HepG2 (cell line): Measurements from ENCODE around the gene HIPK2. TPM values are rescaled to one million over a fixed set of nuclear protein-coding genes. Genes with fewer than 3 reads are reported as not detected.

Experiments
- ATF7 ChIP-seq, 2 experiments: fragments of 450-650 bp in 1 of 2; sonication (generic) in 1 of 2; formaldehyde crosslinking in 1 of 2; IDR thresholded peaks; 2 replicates each; pipeline versions ENCODE4 v1.4.0 to v1.6.1; 2016 to 2020; ENCODE audit warnings: antibody characterized with exemption in 1 of 2, mild to moderate bottlenecking in 1 of 2, missing genetic modification reagents in 1 of 2
- CBFB ChIP-seq: sonication (generic); formaldehyde crosslinking; IDR thresholded peaks from 2 replicates; pipeline ENCODE4 v1.4.0; 2020; ENCODE audit warnings: missing genetic modification reagents
- CC2D1A ChIP-seq: sonication (generic); formaldehyde crosslinking; IDR thresholded peaks from 2 replicates; pipeline ENCODE4 v1.8.1; 2023; ENCODE audit warnings: mild to moderate bottlenecking, missing genetic modification reagents
- CREM ChIP-seq, 2 experiments: sonication (generic) in 1 of 2; formaldehyde crosslinking in 1 of 2; IDR thresholded peaks; 2 replicates each; pipeline versions ENCODE4 v1.4.0 to v1.6.1; 2016 to 2020; ENCODE audit warnings: antibody characterized with exemption in 1 of 2, mild to moderate bottlenecking in 1 of 2, missing genetic modification reagents in 1 of 2
- GATAD1 ChIP-seq: IDR thresholded peaks from 2 replicates; pipeline ENCODE4 v1.6.1; 2016; ENCODE audit warnings: missing genetic modification reagents, missing compliant biosample characterization
- HOXA7 ChIP-seq: sonication (generic); formaldehyde crosslinking; IDR thresholded peaks from 2 replicates; pipeline ENCODE4 v1.8.1; 2022; ENCODE audit warnings: mild to moderate bottlenecking, missing genetic modification reagents, moderate library complexity
- JARID2 ChIP-seq: sonication (generic); formaldehyde crosslinking; IDR thresholded peaks from 2 replicates; pipeline ENCODE4 v1.8.1; 2023; ENCODE audit warnings: missing genetic modification reagents, inconsistent platforms; ENCODE audit not compliant: insufficient replicate concordance
- KLF16 ChIP-seq, 2 experiments: sonication (generic) in 1 of 2; formaldehyde crosslinking in 1 of 2; IDR thresholded peaks; 2 replicates each; pipeline versions ENCODE4 v1.6.1 to v1.8.0; 2016 to 2023; ENCODE audit warnings: missing genetic modification reagents in 2 of 2, missing compliant biosample characterization in 1 of 2
- KMT2A ChIP-seq: sonication (generic); formaldehyde crosslinking; IDR thresholded peaks from 2 replicates; pipeline ENCODE4 v1.4.0; 2020; ENCODE audit warnings: missing genetic modification reagents
- LRRFIP1 ChIP-seq: sonication (generic); formaldehyde crosslinking; conservative IDR thresholded peaks from 2 replicates; pipeline ENCODE4 v1.4.0; 2020; ENCODE audit warnings: missing genetic modification reagents
- PREB ChIP-seq: sonication (generic); formaldehyde crosslinking; IDR thresholded peaks from 2 replicates; pipeline ENCODE4 v1.4.0; 2020; ENCODE audit warnings: missing genetic modification reagents
- PRMT3 ChIP-seq: sonication (generic); formaldehyde crosslinking; IDR thresholded peaks from 2 replicates; pipeline ENCODE4 v1.8.1; 2022; ENCODE audit warnings: low read depth, mild to moderate bottlenecking, moderate library complexity, missing genetic modification reagents, borderline replicate concordance
- SNAPC5 ChIP-seq: sonication (generic); formaldehyde crosslinking; IDR thresholded peaks from 2 replicates; pipeline ENCODE4 v1.8.1; 2023; ENCODE audit warnings: mild to moderate bottlenecking, missing genetic modification reagents, borderline replicate concordance
- STAT5B ChIP-seq: sonication (generic); formaldehyde crosslinking; IDR thresholded peaks from 2 replicates; pipeline ENCODE4 v1.4.0; 2020; ENCODE audit warnings: missing genetic modification reagents
- TBL1XR1 ChIP-seq: fragments of 150-350 bp; IDR thresholded peaks from 2 replicates; pipeline ENCODE4 v1.6.1; 2014; ENCODE audit warnings: borderline replicate concordance, low read length; ENCODE audit not compliant: partially characterized antibody
- TBP ChIP-seq: sonication (generic); formaldehyde crosslinking; IDR thresholded peaks from 2 replicates; pipeline ENCODE4 v1.5.0; 2020; ENCODE audit warnings: missing genetic modification reagents
- TGIF2 ChIP-seq: IDR thresholded peaks from 2 replicates; pipeline ENCODE4 v1.6.1; 2016; ENCODE audit warnings: control low read depth, missing compliant biosample characterization
- U2AF2 ChIP-seq: fragments of 200-400 bp; formaldehyde crosslinking; IDR thresholded peaks from 2 replicates; pipeline ENCODE4 v1.6.1; 2017; ENCODE audit warnings: low read depth, mild to moderate bottlenecking, low read length
- ZNF280D ChIP-seq: sonication (generic); formaldehyde crosslinking; IDR thresholded peaks from 2 replicates; pipeline ENCODE4 v1.5.1; 2020; ENCODE audit warnings: mild to moderate bottlenecking, missing genetic modification reagents
- ZNF496 ChIP-seq: sonication (generic); formaldehyde crosslinking; IDR thresholded peaks from 2 replicates; pipeline ENCODE4 v1.8.1; 2023; ENCODE audit warnings: mild to moderate bottlenecking, moderate library complexity, missing genetic modification reagents; ENCODE audit not compliant: insufficient replicate concordance
- ZNF549 ChIP-seq: sonication (generic); formaldehyde crosslinking; IDR thresholded peaks from 2 replicates; pipeline ENCODE4 v1.5.0; 2020; ENCODE audit warnings: missing genetic modification reagents
- ZNF619 ChIP-seq: sonication (generic); formaldehyde crosslinking; IDR thresholded peaks from 2 replicates; pipeline ENCODE4 v1.4.0; 2020; ENCODE audit warnings: mild to moderate bottlenecking, missing genetic modification reagents
- ZNF777 ChIP-seq: sonication (generic); formaldehyde crosslinking; IDR thresholded peaks from 2 replicates; pipeline ENCODE4 v1.4.0; 2020; ENCODE audit warnings: missing genetic modification reagents
- polyA plus RNA-seq, 8 experiments: library from polyadenylated mRNA; depleted of rRNA in 3 of 8; stranded (reverse) in 7 of 8; unstranded in 1 of 8; fragments of >200 nt; fragmentation: Illumina TruSeq in 4 of 8; extraction: Trizol in 4 of 8; gene quantifications; 2 replicates each; pipeline versions ENCODE4 v1.2.1 to v1.2.3, GENCODE V29; 2011 to 2016; ENCODE audit warnings: low read depth in 4 of 8, missing spikeins in 1 of 8, mixed read lengths in 1 of 8; ENCODE audit not compliant: insufficient read depth in 1 of 8
- total RNA-seq, 5 experiments: library from RNA; depleted of rRNA; stranded (reverse); fragments of >200 nt; fragmentation: Illumina TruSeq; extraction: Trizol; gene quantifications; 2 replicates each; pipeline ENCODE4 v1.2.3, GENCODE V29; 2016; ENCODE audit warnings: low read depth in 1 of 5

The HIPK2 gene
- total and polyA plus RNA-seq, 2 of the 13 experiments (the other 11 are each of a cell fraction or from before 2014, with no cell fraction given) = 14.4 to 20.2 TPM

GRCh38 chr7:139777948-139778841, at the start of gene HIPK2 (continued):
- no peak for TF ChIP-seq ZNF496 (CRISPR knock-in tag)
- TF ChIP-seq HOXA7 (CRISPR knock-in tag) = no peak
- TF ChIP-seq CBFB = no peak
- TF ChIP-seq ZNF280D (CRISPR knock-in tag) = no peak
- TF ChIP-seq PREB (CRISPR knock-in tag) = no peak
- TF ChIP-seq GATAD1 = no peak
- no peak for TF ChIP-seq PRMT3 (CRISPR knock-in tag)
- no peak for TF ChIP-seq TGIF2 (CRISPR knock-in tag)
- TF ChIP-seq KMT2A (CRISPR knock-in tag) = 0 out of 2 replicates have a peak, but pooled peaks have one; percentile 22
- TF ChIP-seq ATF7 (IDR thresholded peaks at IDR 0.05) = no peak
- TF ChIP-seq ATF7 (CRISPR knock-in tag; IDR thresholded peaks at IDR 0.05) = no peak
- TF ChIP-seq STAT5B (CRISPR knock-in tag) = no peak
- TF ChIP-seq CREM (IDR thresholded peaks at IDR 0.05) = no peak
- no peak for TF ChIP-seq CREM (CRISPR knock-in tag; IDR thresholded peaks at IDR 0.05)
- TF ChIP-seq CC2D1A (CRISPR knock-in tag) = no peak
- no peak for TF ChIP-seq ZNF549 (CRISPR knock-in tag)
- TF ChIP-seq KLF16 (CRISPR knock-in tag; IDR thresholded peaks at IDR 0.05) = peak in 1 of 2 experiments; percentile 15; a peak in 1 of 4 replicates
- no peak for TF ChIP-seq ZNF619
- TF ChIP-seq LRRFIP1 (CRISPR knock-in tag) = no peak
- TF ChIP-seq ZNF777 = 0 out of 2 replicates have a peak, but pooled peaks have one; percentile 33
- TF ChIP-seq TBP = no peak
- no peak for TF ChIP-seq JARID2 (CRISPR knock-in tag)
- no peak for TF ChIP-seq SNAPC5 (CRISPR knock-in tag)
- TF ChIP-seq U2AF2 = no peak
- no peak for TF ChIP-seq TBL1XR1
